IPS DF 6.9 (cell line): Measurements from ENCODE around the gene ZNF530.

ENCODE experiments used
- DNase-seq: peaks from one replicate; pipeline ENCODE4 v3.0.0-alpha.2; 2013; ENCODE audit warnings: low read depth, low spot score
- H3K27ac ChIP-seq: one replicate; pipeline ENCODE4 v1.5.1; 2013; ENCODE audit warnings: low read length, control low read depth
- H3K27me3 ChIP-seq: 2 replicates; pipeline ENCODE4 v1.6.1; 2013; ENCODE audit warnings: mild to moderate bottlenecking, low read length; ENCODE audit not compliant: control insufficient read depth, insufficient read depth
- H3K36me3 ChIP-seq: 2 replicates; pipeline ENCODE4 v1.6.1; 2013; ENCODE audit warnings: low read length; ENCODE audit not compliant: control insufficient read depth, insufficient read depth
- H3K4me1 ChIP-seq: 2 replicates; pipeline ENCODE4 v1.6.1; 2013; ENCODE audit warnings: low read length; ENCODE audit not compliant: control insufficient read depth, insufficient read depth
- H3K4me3 ChIP-seq: 2 replicates; pipeline ENCODE4 v1.5.1; 2013; ENCODE audit warnings: mild to moderate bottlenecking, low read length
- H3K9me3 ChIP-seq: 2 replicates; pipeline ENCODE4 v1.6.1; 2013; ENCODE audit warnings: low read length, inconsistent platforms; ENCODE audit not compliant: control insufficient read depth, insufficient read depth
- WGBS: extraction: QIAGEN DNeasy Blood & Tissue Kit; methylation state at CpG from one replicate; pipeline ENCODE4 v1.1.7; 2013; ENCODE audit warnings: mixed read lengths, missing lambda C conversion rate; ENCODE audit not compliant: insufficient read length, insufficient coverage; 5-methylcytosine and 5-hydroxymethylcytosine counted together

The ZNF530 gene

GRCh38 chr19:57643734-57644133 lies 44.0 kb downstream of the ZNF530 start:
- Histone ChIP-seq H3K27me3 (no peaks in the 10 kb centered on the region), H3K4me1 (no peaks in the 10 kb centered on the region), H3K27ac (no peak overlapping the region), H3K4me3 (no peak overlapping the region), H3K9me3 (0 out of 2 replicates have a peak, but pooled peaks cover 2% of the 10 kb centered on the region), H3K36me3 (peaks cover 20% of the 10 kb centered on the region; the same call in 1 of the 2 replicates)
- no peak for DNase-seq

- no peaks in the 10 kb centered on the region for H3K4me1 ChIP-seq
- no peak overlapping the region for H3K4me3 ChIP-seq
- no peaks in the 10 kb centered on the region for H3K36me3 ChIP-seq
- WGBS, result no CpG with 5 or more reads among the region's 6 CpGs
- H3K27me3 ChIP-seq, result no peaks in the 10 kb centered on the region
- no peaks in the 10 kb centered on the region for H3K9me3 ChIP-seq
- DNase-seq, result no peak
- no peak overlapping the region for H3K27ac ChIP-seq
These were observed 48.8 kb downstream of the ZNF530 start for GRCh38 chr19:57648331-57649003.

GRCh38 chr19:57651654-57651996 lies 51.9 kb downstream of the ZNF530 start:
- Histone ChIP-seq H3K4me3 (no peak overlapping the region), H3K9me3 (peaks cover 2% of the 10 kb centered on the region; the same call in 1 of the 2 replicates), H3K36me3 (no peaks in the 10 kb centered on the region), H3K4me1 (no peaks in the 10 kb centered on the region), H3K27ac (no peak overlapping the region), H3K27me3 (no peaks in the 10 kb centered on the region)
- no CpG with 5 or more reads among the region's 6 CpGs for WGBS
- DNase-seq, result no peak

- no peak for DNase-seq
- H3K36me3 ChIP-seq, result no peaks in the 10 kb centered on the region
- no peaks in the 10 kb centered on the region for H3K4me1 ChIP-seq
- no peak overlapping the region for H3K27ac ChIP-seq
- H3K9me3 ChIP-seq, result peaks cover 2% of the 10 kb centered on the region; the same call in 1 of the 2 replicates
- H3K4me3 ChIP-seq, result no peak overlapping the region
- WGBS, result no CpG with 5 or more reads among the region's 2 CpGs
- no peaks in the 10 kb centered on the region for H3K27me3 ChIP-seq
These were observed 54.0 kb downstream of the ZNF530 start for GRCh38 chr19:57653689-57654088.

- Histone ChIP-seq H3K4me1 (no peaks in the 10 kb centered on the region), H3K27ac (no peak overlapping the region), H3K27me3 (no peaks in the 10 kb centered on the region), H3K9me3 (peaks cover 2% of the 10 kb centered on the region; the same call in 1 of the 2 replicates), H3K36me3 (no peaks in the 10 kb centered on the region), H3K4me3 (no peak overlapping the region)
- no CpG with 5 or more reads among the region's 1 CpG for WGBS
- no peak for DNase-seq
These were observed 55.8 kb downstream of the ZNF530 start for GRCh38 chr19:57655443-57655842.

- H3K9me3 ChIP-seq, result peaks cover 2% of the 10 kb centered on the region; the same call in 1 of the 2 replicates
- no peak for DNase-seq
- no peak overlapping the region for H3K27ac ChIP-seq
- H3K4me1 ChIP-seq, result no peaks in the 10 kb centered on the region
- H3K4me3 ChIP-seq, result no peak overlapping the region
- H3K27me3 ChIP-seq, result no peaks in the 10 kb centered on the region
- no CpG with 5 or more reads among the region's 1 CpG for WGBS
- no peaks in the 10 kb centered on the region for H3K36me3 ChIP-seq
These were observed 56.7 kb downstream of the ZNF530 start for GRCh38 chr19:57656346-57656745.
